Tibial nerve (tissue), 3 donors: ENCODE measurements around the gene SUSD4.

Experiments used
- CTCF ChIP-seq, 5 experiments: fragments of 200-600 bp in 3 of 5; fragments of 450-650 bp in 2 of 5; sonication (generic) in 3 of 5; IDR thresholded peaks; one replicate each; pipeline ENCODE4 v1.5.1; 2016 to 2019; ENCODE audit warnings: antibody characterized with exemption in 5 of 5, mild to moderate bottlenecking in 3 of 5, moderate library complexity in 2 of 5
- POLR2A ChIP-seq, 2 donors: fragments of 450-650 bp; IDR thresholded peaks; one replicate each; pipeline ENCODE4 v1.6.1; 2017; ENCODE audit warnings: antibody characterized with exemption in 2 of 2, mild to moderate bottlenecking in 2 of 2, moderate library complexity in 2 of 2

DNA sequence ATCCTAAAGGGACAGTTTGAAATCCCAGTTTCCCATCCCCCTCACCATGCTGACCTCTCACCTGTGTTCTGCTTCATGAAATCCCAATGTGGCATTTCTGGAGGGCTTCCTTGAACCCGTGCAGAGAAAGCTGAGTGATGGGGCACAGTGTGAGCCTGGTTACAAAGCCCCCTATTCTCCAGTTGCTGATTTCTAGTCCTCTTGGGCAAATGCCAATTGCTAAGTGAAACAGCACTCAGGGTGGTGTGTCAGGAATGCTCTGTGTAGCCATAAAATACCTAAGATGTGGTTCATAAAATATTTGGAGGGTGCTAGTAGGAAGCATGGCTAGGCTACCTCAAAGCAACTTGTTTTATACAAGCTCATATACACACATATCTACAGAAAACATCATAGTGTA is 32.0 kb downstream of the SUSD4 start:
- TF ChIP-seq CTCF (IDR thresholded peaks at IDR 0.05): no peak
- TF ChIP-seq POLR2A (IDR thresholded peaks at IDR 0.05): no peak
